Stomach (tissue), 4 donors: ENCODE measurements around the gene KCNK2.

Experiments used
- CTCF ChIP-seq, 7 experiments: fragments of 450-650 bp in 4 of 7; fragments of 200-600 bp in 3 of 7; sonication (generic) in 3 of 7; IDR thresholded peaks; one replicate each; pipeline ENCODE4 v1.5.1; 2016 to 2019; ENCODE audit warnings: antibody characterized with exemption in 7 of 7, control low read depth in 2 of 7, mild to moderate bottlenecking in 1 of 7
- POLR2A ChIP-seq, 4 donors: fragments of 450-650 bp; IDR thresholded peaks; one replicate each; pipeline ENCODE4 v1.6.1; 2016; ENCODE audit warnings: antibody characterized with exemption in 4 of 4, control low read depth in 2 of 4, mild to moderate bottlenecking in 1 of 4, moderate library complexity in 1 of 4

DNA sequence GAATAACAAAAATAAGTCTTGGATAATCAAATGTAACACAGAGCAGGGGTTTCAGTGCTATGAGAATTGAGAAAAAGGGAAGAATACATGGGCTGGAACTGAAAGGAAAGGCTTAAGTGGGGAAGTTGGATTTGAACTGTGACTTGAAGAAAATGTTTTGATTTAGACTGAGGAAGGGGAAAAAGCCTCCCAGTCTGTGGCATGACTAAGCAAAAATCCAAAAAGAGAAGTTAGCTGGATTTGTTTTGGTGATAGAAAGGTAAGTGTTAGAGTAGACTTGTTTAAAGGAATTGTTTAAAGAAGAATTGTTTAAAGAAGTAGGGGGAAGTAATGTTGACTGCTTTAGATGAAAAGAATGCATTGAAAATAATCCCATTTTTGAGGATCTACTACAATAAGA lies 46.0 kb downstream of the KCNK2 start:
- TF ChIP-seq POLR2A (IDR thresholded peaks at IDR 0.05) (no peak), CTCF (IDR thresholded peaks at IDR 0.05) (no peak)
